Amniotic stem cell (primary cell): Measurements from ENCODE around the gene VMP1.

Experiments
- DNase-seq: peaks from one replicate; lab custom pipeline; 2025; lab: John Stamatoyannopoulos, UW

VMP1 gene

GRCh38 chr17:59707149-59707970 lies at the start of gene VMP1, which contains the start of gene PTRH2:
Gene VMP1, plus strand, starts transcription at chr17:59707654. Its CDS starts 23,793 bp downstream, at chr17:59731447.
Gene PTRH2, minus strand, starts transcription at chr17:59707430. Its CDS starts 9,452 bp downstream, at chr17:59697978.
- DNase-seq: peak; percentile 99

GRCh38 chr17:59666235-59666634 lies 41.2 kb upstream of the VMP1 start:
- no peak for DNase-seq

DNA sequence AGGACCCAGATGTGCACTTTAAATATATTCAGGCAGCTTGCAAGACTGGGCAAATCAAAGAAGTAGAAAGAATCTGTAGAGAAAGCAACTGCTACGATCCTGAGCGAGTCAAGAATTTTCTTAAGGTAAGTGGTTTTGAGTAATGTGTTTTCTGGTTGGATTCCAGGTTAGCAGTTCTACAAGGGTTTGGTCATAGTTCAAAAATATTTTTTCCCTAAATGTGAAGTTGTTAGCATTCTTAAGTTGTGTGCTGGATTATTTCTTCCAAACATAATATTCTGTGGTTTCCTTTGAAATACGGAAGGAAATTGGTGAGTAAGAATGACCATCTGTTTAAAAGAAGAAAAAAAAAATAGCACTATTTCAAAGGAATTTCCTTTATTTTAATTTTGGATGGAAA lies 38.6 kb upstream of the VMP1 start:
- peak; percentile 60 for DNase-seq

GRCh38 chr17:59669411-59669810 lies 38.0 kb upstream of the VMP1 start:
- no peak for DNase-seq

- DNase-seq: no peak
Observed at GRCh38 chr17:59669944-59670343, 37.5 kb upstream of the VMP1 start.

DNA sequence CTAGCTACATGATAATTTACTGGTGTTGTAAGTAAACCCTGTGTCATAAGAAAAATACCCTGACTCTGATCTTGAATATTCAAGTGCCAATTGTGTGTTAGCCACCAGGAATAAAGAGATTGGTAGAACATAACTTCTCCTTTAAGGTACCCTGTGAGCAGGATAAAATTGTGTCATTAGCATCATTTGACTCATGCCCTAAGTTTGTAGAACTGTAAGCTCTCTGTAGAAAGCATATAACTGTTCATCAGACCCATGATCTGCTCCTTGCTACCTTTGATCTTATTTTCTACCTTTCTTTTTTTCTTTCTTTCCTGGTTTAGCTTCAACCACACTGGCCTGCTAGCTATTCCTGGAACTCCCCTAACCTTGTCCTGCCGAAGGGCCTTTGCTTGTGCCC lies 36.1 kb upstream of the VMP1 start:
- no peak for DNase-seq

GRCh38 chr17:59675231-59675630 lies 32.2 kb upstream of the VMP1 start:
- no peak for DNase-seq

- DNase-seq: no peak
Observed at GRCh38 chr17:59676716-59677115, 30.7 kb upstream of the VMP1 start.

GRCh38 chr17:59678918-59679317 lies 28.5 kb upstream of the VMP1 start:
- no peak for DNase-seq

DNA sequence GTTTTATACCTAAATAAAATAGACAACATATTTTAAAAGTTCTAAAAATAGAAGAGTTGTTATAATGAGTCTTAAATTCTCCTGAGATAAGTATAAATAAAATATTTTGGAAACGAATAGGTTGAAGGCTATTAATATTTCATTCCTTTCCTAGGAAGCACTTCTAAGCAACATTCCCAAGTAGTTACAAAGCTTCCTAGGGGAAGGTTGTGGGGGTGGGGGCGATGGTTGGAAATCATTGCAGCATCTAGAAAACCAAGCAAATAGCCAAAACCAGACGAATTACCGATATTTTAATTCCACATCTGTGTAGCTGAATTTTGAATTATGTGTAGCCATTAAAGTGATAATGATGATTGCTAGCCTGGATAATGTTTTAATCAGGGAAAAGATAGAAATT lies 27.1 kb upstream of the VMP1 start:
- no peak for DNase-seq

GRCh38 chr17:59683283-59683682 lies 24.2 kb upstream of the VMP1 start:
- no peak for DNase-seq

- DNase-seq: no peak
Observed at GRCh38 chr17:59684967-59685366, 22.5 kb upstream of the VMP1 start.

DNA sequence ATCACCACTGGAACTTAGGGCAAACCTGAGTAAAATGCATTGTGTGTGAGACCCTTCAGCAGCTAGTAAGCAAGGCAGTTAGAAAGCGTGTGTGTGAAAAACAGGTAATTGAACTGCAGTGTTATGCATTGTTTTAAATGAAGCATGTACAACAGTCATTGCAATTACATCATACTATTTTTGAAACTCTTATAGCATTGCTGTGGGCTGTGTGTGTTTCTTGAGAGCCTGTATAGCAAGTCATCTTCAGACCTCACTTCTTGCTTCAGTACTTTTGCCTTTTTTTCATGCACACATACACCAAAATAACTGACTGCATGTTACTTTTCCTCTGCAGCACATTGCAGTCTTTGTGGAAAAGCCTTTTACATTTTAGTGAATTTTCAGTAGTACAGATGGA lies 19.4 kb upstream of the VMP1 start:
- DNase-seq: no peak

GRCh38 chr17:59688496-59688895 lies 19.0 kb upstream of the VMP1 start:
- no peak for DNase-seq

DNA sequence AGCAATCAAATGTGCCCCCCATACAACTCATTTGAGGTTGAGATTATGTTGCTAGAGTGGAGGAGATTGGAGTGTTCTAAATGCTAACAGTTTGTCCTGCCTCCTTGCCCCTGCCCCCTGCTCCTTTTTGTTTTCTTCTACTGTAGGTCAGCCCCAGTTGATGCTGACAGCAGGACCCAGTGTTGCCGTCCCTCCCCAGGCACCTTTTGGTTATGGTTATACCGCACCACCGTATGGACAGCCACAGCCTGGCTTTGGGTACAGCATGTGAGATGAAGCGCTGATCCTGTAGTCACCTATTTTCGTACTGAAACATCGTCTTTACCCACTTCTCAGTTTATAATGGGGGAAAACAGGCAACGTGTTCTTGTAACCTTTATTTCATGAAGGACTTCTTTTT lies 13.9 kb upstream of the VMP1 start:
- DNase-seq: no peak

DNA sequence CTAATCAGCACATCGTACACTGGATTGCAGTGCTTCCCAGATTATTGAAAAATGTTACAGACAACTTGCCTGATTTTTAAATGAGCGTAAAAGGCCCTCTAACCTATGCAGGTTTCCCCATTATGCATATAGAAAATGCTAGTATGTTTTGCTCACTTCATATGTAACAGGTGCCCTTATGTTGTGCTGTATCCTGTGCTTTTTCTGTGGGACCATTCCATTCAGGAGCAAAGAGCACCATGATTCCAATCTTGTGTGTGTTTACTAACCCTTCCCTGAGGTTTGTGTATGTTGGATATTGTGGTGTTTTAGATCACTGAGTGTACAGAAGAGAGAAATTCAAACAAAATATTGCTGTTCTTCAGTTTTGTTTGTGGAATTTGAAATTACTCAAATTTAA lies 13.1 kb upstream of the VMP1 start:
- DNase-seq: no peak

GRCh38 chr17:59695945-59696681 lies 11.3 kb upstream of the VMP1 start:
- no peak for DNase-seq

GRCh38 chr17:59696682-59697277 lies 10.7 kb upstream of the VMP1 start:
- DNase-seq: no peak

GRCh38 chr17:59698143-59698542 lies 9.3 kb upstream of the VMP1 start:
- DNase-seq: no peak

DNA sequence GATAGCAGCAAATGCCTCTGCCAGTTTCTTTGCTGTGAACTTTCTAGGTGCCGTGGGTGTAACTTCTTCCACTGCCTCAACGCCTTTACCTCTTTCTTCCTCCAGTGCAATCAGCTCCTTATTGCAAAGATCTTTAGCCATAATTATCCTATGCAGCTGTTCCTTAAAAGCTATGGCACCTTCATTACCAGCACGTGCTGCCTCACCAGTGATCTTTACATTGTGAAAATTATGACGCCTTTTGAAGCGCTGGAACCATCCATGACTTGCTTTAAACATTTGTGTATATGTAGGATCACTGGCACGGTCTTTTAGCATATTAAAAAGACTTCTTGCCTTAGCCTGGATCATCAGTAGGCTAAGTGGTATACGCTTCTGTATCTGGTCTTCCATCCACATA lies 8.2 kb upstream of the VMP1 start:
- DNase-seq: no peak

- no peak for DNase-seq
Observed at GRCh38 chr17:59699786-59700185, 7.7 kb upstream of the VMP1 start.

GRCh38 chr17:59702304-59702703 lies 5.2 kb upstream of the VMP1 start:
- DNase-seq: no peak

GRCh38 chr17:59707971-59708430 lies 547 bp downstream of the VMP1 start:
- no peak for DNase-seq
